NCI-H510A (cell line): ENCODE results near the gene SFN.
"Not testable (repeated sequence)": the region's sequence is repeated elsewhere in the genome, so short reads cannot be mapped to it uniquely, and the experiment has no call there.

ENCODE experiments used
- DNase-seq: peaks from one replicate; lab custom pipeline; 2025; lab: John Stamatoyannopoulos, UW

The SFN gene

DNA sequence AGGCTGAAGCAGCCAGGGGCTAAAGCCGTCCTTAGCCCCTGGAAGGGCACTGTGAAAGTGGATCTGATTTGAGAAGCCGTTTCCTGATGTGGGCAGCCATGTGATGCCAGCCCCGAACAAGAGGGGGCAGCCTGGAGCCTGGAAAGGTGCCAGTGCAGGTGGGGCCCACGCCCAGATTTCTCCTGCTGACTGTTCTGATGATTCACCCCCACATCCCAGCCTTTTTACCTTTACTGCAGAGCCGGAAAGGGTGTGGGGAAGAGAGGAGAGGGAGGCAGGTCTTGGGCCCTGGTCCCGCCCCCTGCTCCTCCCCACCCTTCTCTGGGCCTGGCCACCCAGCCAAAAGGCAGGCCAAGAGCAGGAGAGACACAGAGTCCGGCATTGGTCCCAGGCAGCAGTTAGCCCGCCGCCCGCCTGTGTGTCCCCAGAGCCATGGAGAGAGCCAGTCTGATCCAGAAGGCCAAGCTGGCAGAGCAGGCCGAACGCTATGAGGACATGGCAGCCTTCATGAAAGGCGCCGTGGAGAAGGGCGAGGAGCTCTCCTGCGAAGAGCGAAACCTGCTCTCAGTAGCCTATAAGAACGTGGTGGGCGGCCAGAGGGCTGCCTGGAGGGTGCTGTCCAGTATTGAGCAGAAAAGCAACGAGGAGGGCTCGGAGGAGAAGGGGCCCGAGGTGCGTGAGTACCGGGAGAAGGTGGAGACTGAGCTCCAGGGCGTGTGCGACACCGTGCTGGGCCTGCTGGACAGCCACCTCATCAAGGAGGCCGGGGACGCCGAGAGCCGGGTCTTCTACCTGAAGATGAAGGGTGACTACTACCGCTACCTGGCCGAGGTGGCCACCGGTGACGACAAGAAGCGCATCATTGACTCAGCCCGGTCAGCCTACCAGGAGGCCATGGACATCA lies at the start of gene SFN:
SFN (plus strand) TSS at position 369 of the 904 bp plus-strand sequence; CDS start at position 433, 64 bp downstream.
- peak; percentile 92 for DNase-seq

DNA sequence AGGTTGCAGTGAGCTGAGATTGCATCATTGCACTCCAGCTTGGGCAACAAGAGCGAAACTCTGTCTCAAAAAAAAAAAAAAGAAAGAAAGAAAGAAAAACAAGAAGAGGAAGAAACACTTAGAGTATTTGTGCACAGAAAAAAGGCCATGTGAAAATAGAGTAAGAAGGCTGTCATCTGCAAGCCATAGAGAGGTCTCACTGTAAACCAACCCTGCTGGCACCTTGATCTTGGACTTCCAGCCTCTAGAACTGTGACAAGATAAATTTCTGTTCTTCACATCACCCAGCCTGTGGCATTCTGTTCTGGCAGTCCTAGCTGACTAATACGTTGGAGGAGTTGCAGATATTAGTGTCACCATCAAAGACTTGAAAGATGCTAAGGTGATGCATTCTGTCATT lies 48.6 kb upstream of the SFN start:
- no peak for DNase-seq

DNA sequence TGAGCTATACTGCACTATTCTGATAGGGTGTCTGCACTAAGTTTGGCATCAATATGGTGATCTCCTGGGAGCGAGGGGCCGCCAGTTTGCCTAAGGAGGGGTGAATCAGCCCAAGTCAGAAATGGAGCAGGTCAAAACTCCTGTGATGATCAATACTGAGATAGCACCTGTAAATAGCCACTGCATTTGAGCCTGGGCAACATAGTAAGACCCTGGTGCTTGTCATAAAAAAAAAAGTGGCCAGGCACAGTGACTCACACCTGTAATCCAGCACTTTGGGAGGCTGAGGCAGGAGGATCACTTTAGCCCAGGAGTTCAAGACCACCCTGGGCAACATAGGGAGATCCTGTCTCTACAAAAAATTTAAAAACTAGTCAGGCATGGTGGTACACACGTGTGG lies 48.1 kb upstream of the SFN start:
- no peak for DNase-seq

DNA sequence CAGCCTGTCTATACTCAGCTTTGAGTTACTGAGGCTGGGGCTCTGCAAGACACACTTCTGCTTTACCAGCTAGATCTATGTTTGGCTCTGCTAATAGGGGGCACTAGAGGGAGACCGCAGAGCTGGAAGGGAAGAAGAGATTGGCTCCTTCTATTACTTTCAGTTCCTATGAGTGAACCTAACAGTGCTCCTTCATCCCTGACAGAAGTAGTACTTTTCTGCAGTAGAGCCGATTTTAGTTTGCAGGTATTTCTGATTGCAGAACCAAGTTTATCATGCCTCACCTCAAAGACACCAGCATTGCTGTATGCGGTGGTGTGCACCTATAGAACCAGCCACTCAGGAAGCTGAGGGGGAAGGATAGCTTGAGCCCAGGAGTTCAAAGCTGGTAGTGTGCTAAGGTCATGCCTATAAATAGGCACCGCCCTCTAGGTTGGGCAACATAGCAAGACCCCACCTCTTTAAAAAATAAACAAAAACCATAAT lies 42.1 kb upstream of the SFN start:
- DNase-seq: no peak

GRCh38 chr1:26822737-26823395 lies 40.1 kb upstream of the SFN start:
- no peak for DNase-seq

- no peak for DNase-seq
Observed at GRCh38 chr1:26824731-26825130, 38.2 kb upstream of the SFN start.

DNA sequence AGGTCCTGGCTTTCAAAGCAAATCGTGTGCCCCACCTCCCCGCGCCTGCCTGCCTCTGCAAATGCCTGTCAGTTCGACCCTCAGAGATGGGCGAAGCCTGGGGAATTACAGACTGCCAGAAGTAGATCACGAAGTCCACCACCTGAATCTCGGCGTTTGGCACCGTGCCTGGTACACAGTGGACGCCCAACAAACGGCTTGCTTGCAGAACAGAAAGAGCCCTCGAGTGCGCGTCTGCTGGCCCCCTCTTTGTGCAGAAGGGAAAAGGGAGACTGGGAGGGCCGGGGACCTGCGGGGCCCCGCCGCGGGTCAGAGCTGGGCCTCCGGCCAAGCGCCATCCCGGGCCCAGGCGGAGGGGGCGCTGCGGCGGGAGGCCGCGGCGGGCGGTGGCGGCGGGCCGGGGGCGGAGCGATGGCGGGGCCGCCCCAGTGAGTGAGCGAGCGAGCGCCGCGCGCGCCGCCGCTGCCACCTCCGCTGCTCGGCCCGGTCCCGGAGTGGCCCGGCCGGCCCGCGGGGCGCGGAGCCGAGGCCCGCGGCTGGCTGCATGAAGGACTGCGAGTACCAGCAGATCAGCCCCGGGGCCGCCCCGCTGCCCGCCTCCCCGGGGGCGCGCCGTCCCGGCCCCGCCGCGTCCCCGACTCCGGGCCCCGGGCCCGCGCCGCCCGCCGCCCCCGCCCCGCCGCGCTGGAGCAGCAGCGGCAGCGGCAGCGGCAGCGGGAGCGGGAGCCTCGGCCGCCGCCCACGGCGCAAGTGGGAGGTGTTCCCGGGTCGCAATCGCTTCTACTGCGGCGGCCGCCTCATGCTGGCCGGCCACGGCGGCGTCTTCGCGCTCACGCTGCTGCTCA lies 36.5 kb upstream of the SFN start, which contains the start of gene ZDHHC18:
ZDHHC18 (plus strand) TSS at position 428 of the 845 bp plus-strand sequence; CDS start at position 545, 117 bp downstream.
- no peak for DNase-seq

GRCh38 chr1:26827106-26827604 lies 35.8 kb upstream of the SFN start:
- no peak for DNase-seq

- DNase-seq: no peak
Observed at GRCh38 chr1:26827663-26828062, 35.3 kb upstream of the SFN start.

- DNase-seq: no peak
Observed at GRCh38 chr1:26828411-26828991, 34.4 kb upstream of the SFN start.

DNA sequence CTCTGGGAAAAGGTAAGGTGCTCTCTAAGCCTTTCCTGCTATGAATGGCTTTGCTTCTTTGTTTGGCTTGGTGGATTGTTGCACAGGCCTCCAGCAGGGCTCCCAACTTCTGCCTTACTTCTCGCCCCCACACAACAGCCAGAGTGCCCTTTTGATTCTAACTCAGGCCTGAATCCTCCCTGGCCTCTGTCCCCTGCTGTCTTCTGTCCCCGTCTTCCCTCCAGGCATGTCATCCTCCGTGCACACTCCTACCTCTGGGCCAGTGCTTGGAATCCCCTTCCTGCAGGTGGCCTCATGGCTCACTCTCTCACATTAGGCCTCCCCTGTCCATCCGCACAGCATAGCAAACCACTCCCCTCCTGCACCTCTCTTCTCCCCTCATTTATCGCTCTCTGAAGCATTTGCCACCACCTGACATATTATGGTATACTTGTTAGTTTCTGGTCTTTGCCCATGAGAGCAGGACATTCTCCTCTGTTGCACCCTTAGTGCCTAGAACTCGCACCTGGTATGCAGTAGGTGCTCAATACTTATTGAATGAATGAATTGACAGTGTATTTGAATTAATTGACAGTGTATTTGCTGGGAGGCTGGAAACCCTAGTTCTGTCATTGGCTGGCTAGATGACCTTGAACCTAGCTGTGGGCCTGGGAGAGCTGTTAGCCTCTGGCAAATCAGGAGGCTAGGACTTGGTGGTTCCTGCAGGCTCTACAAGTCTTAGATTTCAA lies 33.6 kb upstream of the SFN start:
- no peak for DNase-seq

GRCh38 chr1:26831059-26831458 lies 31.9 kb upstream of the SFN start:
- no peak for DNase-seq

DNA sequence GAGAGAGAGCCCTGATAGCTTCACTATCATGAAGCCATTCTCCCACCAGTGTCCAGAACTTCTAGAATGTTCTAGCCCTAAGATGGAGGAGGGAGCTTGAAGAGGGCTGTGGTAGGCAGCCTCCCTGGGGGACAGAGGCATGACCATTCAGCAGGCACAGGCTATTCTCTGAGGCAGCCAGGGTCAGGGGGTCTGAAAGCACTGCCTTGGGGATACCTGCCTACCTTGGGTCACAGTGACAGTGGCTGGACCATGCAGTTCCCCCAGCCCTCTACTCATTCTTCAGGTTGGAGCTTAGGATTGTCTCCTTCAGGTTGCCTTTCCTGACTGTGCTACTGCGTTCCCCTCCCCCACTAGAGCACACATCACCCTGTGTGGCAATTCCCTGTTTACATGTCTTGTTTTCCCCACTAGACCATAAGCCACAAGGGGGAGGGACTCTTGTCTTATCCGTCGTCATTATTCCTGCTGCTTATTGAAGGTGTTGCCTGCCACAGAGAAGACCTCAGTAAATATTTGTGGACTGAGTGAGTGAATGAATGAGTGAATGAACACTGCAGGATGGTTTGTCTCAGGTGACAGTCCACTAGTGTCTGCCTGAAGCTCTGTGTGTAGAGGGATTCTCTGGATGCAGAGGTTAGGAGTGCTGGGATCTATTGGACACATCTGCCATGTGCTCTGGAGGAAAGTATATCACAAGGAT lies 31.3 kb upstream of the SFN start:
- DNase-seq: peak; percentile 43

GRCh38 chr1:26832249-26832960 lies 30.5 kb upstream of the SFN start:
- DNase-seq: no peak

GRCh38 chr1:26833432-26834405 lies 29.2 kb upstream of the SFN start:
- DNase-seq: no peak

GRCh38 chr1:26837665-26838064 lies 25.3 kb upstream of the SFN start:
- not testable (repeated sequence) for DNase-seq

- no peak for DNase-seq
Observed at GRCh38 chr1:26838474-26839338, 24.2 kb upstream of the SFN start.
